ENCODE results near the gene ANKS4B.

DNA sequence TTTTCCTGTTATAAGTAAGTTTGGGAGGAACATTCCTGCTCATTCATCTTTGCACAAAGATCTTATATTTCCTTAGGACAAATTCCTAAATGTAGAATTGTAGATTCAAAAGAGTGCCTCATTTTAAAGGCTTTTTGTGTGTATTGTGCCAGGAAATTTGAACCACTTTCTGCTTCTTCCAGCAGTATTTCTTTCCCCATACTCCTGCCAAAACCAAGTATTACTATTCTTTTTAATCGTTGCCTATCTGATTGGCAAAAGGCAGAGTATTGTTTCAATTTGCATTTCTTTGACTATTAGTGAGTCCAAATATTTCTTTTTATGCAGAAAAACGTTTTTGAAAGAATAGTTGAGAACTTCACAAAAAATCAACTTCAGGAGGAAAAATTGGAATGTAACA is 9.3 kb downstream of the ANKS4B start:
- TF ChIP-seq EZH2 (IDR thresholded peaks at IDR 0.05; ENCODE audit: borderline replicate concordance, low read length): no peak
- TF ChIP-seq, protein P1, sequence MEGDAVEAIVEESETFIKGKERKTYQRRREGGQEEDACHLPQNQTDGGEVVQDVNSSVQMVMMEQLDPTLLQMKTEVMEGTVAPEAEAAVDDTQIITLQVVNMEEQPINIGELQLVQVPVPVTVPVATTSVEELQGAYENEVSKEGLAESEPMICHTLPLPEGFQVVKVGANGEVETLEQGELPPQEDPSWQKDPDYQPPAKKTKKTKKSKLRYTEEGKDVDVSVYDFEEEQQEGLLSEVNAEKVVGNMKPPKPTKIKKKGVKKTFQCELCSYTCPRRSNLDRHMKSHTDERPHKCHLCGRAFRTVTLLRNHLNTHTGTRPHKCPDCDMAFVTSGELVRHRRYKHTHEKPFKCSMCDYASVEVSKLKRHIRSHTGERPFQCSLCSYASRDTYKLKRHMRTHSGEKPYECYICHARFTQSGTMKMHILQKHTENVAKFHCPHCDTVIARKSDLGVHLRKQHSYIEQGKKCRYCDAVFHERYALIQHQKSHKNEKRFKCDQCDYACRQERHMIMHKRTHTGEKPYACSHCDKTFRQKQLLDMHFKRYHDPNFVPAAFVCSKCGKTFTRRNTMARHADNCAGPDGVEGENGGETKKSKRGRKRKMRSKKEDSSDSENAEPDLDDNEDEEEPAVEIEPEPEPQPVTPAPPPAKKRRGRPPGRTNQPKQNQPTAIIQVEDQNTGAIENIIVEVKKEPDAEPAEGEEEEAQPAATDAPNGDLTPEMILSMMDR (conservative IDR thresholded peaks at IDR 0.05 in 1 of 2, IDR thresholded peaks at IDR 0.05 in 1 of 2; ENCODE audit: extremely low read depth in 1 of 2, insufficient read depth in 1 of 2, low read depth in 1 of 2, low read length in 2 of 2): no peak
